HepG2 (cell line): ENCODE results near the gene OGFOD3. TPM values are rescaled to one million over a fixed set of nuclear protein-coding genes. Genes with fewer than 3 reads are reported as not detected.
A peak's percentile ranks its signal among the peaks of the same experiment; 100 is the strongest.

ENCODE experiments used
- CEBPB ChIP-seq: IDR thresholded peaks from 2 replicates; pipeline ENCODE4 v1.6.1; 2011; ENCODE audit warnings: low read depth, low read length, improper control_type of control experiment, borderline replicate concordance
- EEA1 ChIP-seq: sonication (generic); formaldehyde crosslinking; IDR thresholded peaks from 2 replicates; pipeline ENCODE4 v1.5.1; 2020; ENCODE audit warnings: mild to moderate bottlenecking, missing genetic modification reagents, borderline replicate concordance
- EP300 ChIP-seq, 3 experiments: sonication (generic) in 1 of 3; formaldehyde crosslinking in 1 of 3; IDR thresholded peaks; 2 replicates each; pipeline versions ENCODE4 v1.5.1 to v1.6.1; 2011 to 2020; ENCODE audit warnings: low read depth in 2 of 3, low read length in 2 of 3, borderline replicate concordance in 1 of 3, improper control_type of control experiment in 1 of 3, mild to moderate bottlenecking in 1 of 3, missing genetic modification reagents in 1 of 3, moderate library complexity in 1 of 3
- HOXA5 ChIP-seq: sonication (generic); formaldehyde crosslinking; IDR thresholded peaks from 2 replicates; pipeline ENCODE4 v1.4.0; 2020; ENCODE audit warnings: missing genetic modification reagents
- IRF1 ChIP-seq: sonication (generic); formaldehyde crosslinking; IDR thresholded peaks from 2 replicates; pipeline ENCODE4 v1.4.0; 2020; ENCODE audit warnings: low read depth, mild to moderate bottlenecking, missing genetic modification reagents
- LBX2 ChIP-seq: sonication (generic); formaldehyde crosslinking; IDR thresholded peaks from 2 replicates; pipeline ENCODE4 v1.5.0; 2020; ENCODE audit warnings: missing genetic modification reagents, mild to moderate bottlenecking, borderline replicate concordance
- MEIS2 ChIP-seq: sonication (generic); formaldehyde crosslinking; IDR thresholded peaks from 2 replicates; pipeline ENCODE4 v1.9.0; 2021; ENCODE audit warnings: mild to moderate bottlenecking, missing genetic modification reagents
- SALL2 ChIP-seq: sonication (generic); formaldehyde crosslinking; IDR thresholded peaks from 2 replicates; pipeline ENCODE4 v1.8.1; 2023; ENCODE audit warnings: mild to moderate bottlenecking, missing genetic modification reagents, inconsistent platforms
- SNAPC2 ChIP-seq: sonication (generic); formaldehyde crosslinking; IDR thresholded peaks from 2 replicates; pipeline ENCODE4 v1.8.1; 2022; ENCODE audit warnings: mild to moderate bottlenecking, missing genetic modification reagents
- ZNF569 ChIP-seq: sonication (generic); formaldehyde crosslinking; IDR thresholded peaks from 2 replicates; pipeline ENCODE4 v1.5.0; 2020; ENCODE audit warnings: mild to moderate bottlenecking, missing genetic modification reagents, moderate library complexity, borderline replicate concordance
- polyA plus RNA-seq, 8 experiments: library from polyadenylated mRNA; depleted of rRNA in 3 of 8; stranded (reverse) in 7 of 8; unstranded in 1 of 8; fragments of >200 nt; fragmentation: Illumina TruSeq in 4 of 8; extraction: Trizol in 4 of 8; gene quantifications; 2 replicates each; pipeline versions ENCODE4 v1.2.1 to v1.2.3, GENCODE V29; 2011 to 2016; ENCODE audit warnings: low read depth in 4 of 8, missing spikeins in 1 of 8, mixed read lengths in 1 of 8; ENCODE audit not compliant: insufficient read depth in 1 of 8
- total RNA-seq, 5 experiments: library from RNA; depleted of rRNA; stranded (reverse); fragments of >200 nt; fragmentation: Illumina TruSeq; extraction: Trizol; gene quantifications; 2 replicates each; pipeline ENCODE4 v1.2.3, GENCODE V29; 2016; ENCODE audit warnings: low read depth in 1 of 5
- TF ChIP-seq, protein P1 (sequence below): sonication (generic); formaldehyde crosslinking; IDR thresholded peaks from 2 replicates; pipeline ENCODE4 v1.4.0; 2020; ENCODE audit warnings: mild to moderate bottlenecking, missing genetic modification reagents
- TF ChIP-seq, protein P2 (sequence below): sonication (generic); formaldehyde crosslinking; IDR thresholded peaks from 2 replicates; pipeline ENCODE4 v1.5.0; 2020; ENCODE audit warnings: missing genetic modification reagents
- TF ChIP-seq, protein P3 (sequence below): sonication (generic); formaldehyde crosslinking; IDR thresholded peaks from 2 replicates; pipeline ENCODE4 v1.5.1; 2020; ENCODE audit warnings: missing genetic modification reagents, mild to moderate bottlenecking, borderline replicate concordance
- TF ChIP-seq, protein P4 (sequence below): sonication (generic); formaldehyde crosslinking; IDR thresholded peaks from 2 replicates; pipeline ENCODE4 v1.4.0; 2020; ENCODE audit warnings: missing genetic modification reagents, borderline replicate concordance
- TF ChIP-seq, protein P5 (sequence below): IDR thresholded peaks from 2 replicates; pipeline ENCODE4 v1.6.1; 2016; ENCODE audit warnings: mild to moderate bottlenecking, missing biosample characterization, missing genetic modification reagents

Gene OGFOD3
- total and polyA plus RNA-seq, 2 of the 13 experiments (the other 11 are each of a cell fraction or from before 2014, with no cell fraction given), result 40.0 to 42.1 TPM

DNA sequence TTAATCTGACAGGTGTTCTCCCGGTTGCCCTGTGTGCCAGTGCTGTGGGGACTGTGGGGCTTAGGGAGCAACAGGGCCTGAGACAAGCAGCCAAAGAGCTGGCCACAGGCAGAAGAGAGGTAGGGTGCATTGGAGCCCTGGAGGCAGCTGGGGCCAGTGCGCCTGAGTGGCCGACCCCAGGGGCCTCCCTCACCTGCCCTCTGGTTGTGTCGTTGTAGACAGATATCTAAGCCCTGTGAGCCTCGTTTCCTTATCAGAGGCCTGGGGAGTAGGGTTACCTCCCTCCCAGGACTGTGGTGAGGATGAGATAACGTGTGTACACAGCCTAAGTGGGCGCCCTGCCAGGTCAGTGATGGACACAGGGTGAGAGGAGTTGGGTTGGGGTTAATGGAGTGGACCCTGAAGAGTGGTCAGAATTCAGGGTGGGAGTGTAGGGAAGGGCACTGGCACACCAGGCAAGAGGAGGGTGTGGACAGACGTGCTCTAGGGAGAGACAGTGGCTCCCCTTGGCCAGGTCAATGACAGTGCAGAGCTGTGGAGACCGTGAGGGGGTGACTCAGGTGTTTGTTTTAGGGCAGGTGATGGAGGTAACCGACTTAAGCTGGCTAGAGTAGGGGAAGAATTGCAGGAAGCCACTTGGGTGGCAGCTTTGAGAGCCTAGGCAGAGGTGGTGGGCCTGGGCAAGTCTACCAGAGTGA lies 43.6 kb upstream of the OGFOD3 start (continued):
- 0 out of 2 replicates have a peak, but pooled peaks have one; percentile 29 for TF ChIP-seq SALL2
- TF ChIP-seq IRF1 (CRISPR knock-in tag), result no peak
- TF ChIP-seq CEBPB, result no peak
- TF ChIP-seq, protein P1, sequence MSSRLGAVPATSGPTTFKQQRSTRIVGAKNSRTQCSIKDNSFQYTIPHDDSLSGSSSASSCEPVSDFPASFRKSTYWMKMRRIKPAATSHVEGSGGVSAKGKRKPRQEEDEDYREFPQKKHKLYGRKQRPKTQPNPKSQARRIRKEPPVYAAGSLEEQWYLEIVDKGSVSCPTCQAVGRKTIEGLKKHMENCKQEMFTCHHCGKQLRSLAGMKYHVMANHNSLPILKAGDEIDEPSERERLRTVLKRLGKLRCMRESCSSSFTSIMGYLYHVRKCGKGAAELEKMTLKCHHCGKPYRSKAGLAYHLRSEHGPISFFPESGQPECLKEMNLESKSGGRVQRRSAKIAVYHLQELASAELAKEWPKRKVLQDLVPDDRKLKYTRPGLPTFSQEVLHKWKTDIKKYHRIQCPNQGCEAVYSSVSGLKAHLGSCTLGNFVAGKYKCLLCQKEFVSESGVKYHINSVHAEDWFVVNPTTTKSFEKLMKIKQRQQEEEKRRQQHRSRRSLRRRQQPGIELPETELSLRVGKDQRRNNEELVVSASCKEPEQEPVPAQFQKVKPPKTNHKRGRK (CRISPR knock-in tag), result no peak
- TF ChIP-seq EP300 (IDR thresholded peaks at IDR 0.05; ENCODE audit: low read depth in 2 of 2, low read length in 2 of 2), result peak in 1 of 2 experiments; percentile 18; a peak in 1 of 4 replicates
- TF ChIP-seq EP300 (CRISPR knock-in tag; IDR thresholded peaks at IDR 0.05; ENCODE audit: borderline replicate concordance), result peak; percentile 46; the same call in 1 of the 2 replicates
- no peak for TF ChIP-seq HOXA5 (CRISPR knock-in tag)
- TF ChIP-seq MEIS2 (CRISPR knock-in tag), result peak; percentile 59; the same call in 1 of the 2 replicates
- no peak for TF ChIP-seq LBX2 (CRISPR knock-in tag)
- no peak for TF ChIP-seq EEA1 (CRISPR knock-in tag)
- no peak for TF ChIP-seq SNAPC2
- TF ChIP-seq, protein P2, sequence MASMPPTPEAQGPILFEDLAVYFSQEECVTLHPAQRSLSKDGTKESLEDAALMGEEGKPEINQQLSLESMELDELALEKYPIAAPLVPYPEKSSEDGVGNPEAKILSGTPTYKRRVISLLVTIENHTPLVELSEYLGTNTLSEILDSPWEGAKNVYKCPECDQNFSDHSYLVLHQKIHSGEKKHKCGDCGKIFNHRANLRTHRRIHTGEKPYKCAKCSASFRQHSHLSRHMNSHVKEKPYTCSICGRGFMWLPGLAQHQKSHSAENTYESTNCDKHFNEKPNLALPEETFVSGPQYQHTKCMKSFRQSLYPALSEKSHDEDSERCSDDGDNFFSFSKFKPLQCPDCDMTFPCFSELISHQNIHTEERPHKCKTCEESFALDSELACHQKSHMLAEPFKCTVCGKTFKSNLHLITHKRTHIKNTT (CRISPR knock-in tag), result no peak
- TF ChIP-seq, protein P3, sequence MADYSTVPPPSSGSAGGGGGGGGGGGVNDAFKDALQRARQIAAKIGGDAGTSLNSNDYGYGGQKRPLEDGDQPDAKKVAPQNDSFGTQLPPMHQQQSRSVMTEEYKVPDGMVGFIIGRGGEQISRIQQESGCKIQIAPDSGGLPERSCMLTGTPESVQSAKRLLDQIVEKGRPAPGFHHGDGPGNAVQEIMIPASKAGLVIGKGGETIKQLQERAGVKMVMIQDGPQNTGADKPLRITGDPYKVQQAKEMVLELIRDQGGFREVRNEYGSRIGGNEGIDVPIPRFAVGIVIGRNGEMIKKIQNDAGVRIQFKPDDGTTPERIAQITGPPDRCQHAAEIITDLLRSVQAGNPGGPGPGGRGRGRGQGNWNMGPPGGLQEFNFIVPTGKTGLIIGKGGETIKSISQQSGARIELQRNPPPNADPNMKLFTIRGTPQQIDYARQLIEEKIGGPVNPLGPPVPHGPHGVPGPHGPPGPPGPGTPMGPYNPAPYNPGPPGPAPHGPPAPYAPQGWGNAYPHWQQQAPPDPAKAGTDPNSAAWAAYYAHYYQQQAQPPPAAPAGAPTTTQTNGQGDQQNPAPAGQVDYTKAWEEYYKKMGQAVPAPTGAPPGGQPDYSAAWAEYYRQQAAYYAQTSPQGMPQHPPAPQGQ, result no peak
- no peak for TF ChIP-seq ZNF569
- TF ChIP-seq, protein P4, sequence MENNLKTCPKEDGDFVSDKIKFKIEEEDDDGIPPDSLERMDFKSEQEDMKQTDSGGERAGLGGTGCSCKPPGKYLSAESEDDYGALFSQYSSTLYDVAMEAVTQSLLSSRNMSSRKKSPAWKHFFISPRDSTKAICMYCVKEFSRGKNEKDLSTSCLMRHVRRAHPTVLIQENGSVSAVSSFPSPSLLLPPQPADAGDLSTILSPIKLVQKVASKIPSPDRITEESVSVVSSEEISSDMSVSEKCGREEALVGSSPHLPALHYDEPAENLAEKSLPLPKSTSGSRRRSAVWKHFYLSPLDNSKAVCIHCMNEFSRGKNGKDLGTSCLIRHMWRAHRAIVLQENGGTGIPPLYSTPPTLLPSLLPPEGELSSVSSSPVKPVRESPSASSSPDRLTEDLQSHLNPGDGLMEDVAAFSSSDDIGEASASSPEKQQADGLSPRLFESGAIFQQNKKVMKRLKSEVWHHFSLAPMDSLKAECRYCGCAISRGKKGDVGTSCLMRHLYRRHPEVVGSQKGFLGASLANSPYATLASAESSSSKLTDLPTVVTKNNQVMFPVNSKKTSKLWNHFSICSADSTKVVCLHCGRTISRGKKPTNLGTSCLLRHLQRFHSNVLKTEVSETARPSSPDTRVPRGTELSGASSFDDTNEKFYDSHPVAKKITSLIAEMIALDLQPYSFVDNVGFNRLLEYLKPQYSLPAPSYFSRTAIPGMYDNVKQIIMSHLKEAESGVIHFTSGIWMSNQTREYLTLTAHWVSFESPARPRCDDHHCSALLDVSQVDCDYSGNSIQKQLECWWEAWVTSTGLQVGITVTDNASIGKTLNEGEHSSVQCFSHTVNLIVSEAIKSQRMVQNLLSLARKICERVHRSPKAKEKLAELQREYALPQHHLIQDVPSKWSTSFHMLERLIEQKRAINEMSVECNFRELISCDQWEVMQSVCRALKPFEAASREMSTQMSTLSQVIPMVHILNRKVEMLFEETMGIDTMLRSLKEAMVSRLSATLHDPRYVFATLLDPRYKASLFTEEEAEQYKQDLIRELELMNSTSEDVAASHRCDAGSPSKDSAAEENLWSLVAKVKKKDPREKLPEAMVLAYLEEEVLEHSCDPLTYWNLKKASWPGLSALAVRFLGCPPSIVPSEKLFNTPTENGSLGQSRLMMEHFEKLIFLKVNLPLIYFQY (CRISPR knock-in tag), result no peak
- TF ChIP-seq, protein P5, sequence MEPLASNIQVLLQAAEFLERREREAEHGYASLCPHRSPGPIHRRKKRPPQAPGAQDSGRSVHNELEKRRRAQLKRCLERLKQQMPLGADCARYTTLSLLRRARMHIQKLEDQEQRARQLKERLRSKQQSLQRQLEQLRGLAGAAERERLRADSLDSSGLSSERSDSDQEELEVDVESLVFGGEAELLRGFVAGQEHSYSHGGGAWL (CRISPR knock-in tag), result no peak
